Airway epithelial cell (primary cell): ENCODE data around the gene RPUSD1. TPM values are rescaled to one million over a fixed set of nuclear protein-coding genes. Genes with fewer than 3 reads are reported as not detected.

Experiments
- total RNA-seq: library from RNA; depleted of rRNA; stranded (reverse); fragments of >200 nt; gene quantifications from 2 replicates; pipeline ENCODE4 v1.2.3, GENCODE V29; 2015

Gene RPUSD1
- 48.0 and 50.6 TPM in 2 replicates for total RNA-seq

GRCh38 chr16:787978-788398, at the start of gene RPUSD1:
Gene RPUSD1 (minus strand): TSS chr16:788381. CDS start chr16:787737, 644 bp downstream.

GRCh38 chr16:799948-800833, 12.0 kb upstream of the RPUSD1 start, which contains the start of gene GNG13:
Gene GNG13 (minus strand): TSS chr16:800734. CDS start chr16:799077, 1,657 bp downstream.

GRCh38 chr16:788399-789126, 382 bp upstream of the RPUSD1 start, which contains the start of gene CHTF18:
Gene CHTF18 (plus strand): TSS chr16:788620. CDS start chr16:788685, 65 bp downstream.

GRCh38 chr16:760545-761343, 27.4 kb downstream of the RPUSD1 start, which contains the start of gene MSLN:
Gene MSLN (plus strand): TSS chr16:760734. CDS start chr16:762681, 1,947 bp downstream.

GRCh38 chr16:740764-741505, 47.2 kb downstream of the RPUSD1 start, which contains the start of gene CIAO3:
Gene CIAO3 (minus strand): TSS chr16:740997. CDS start chr16:740985, 12 bp downstream.

Other genes starting within 250 kb of the RPUSD1 start
- gene PRR35, start 228.0 kb downstream of the RPUSD1 start, total RNA-seq = not detected in 2 replicates
- gene NHLRC4, start 221.4 kb downstream of the RPUSD1 start, total RNA-seq = 0.28 TPM in 1 of 2 replicates, not detected in the other
- gene PIGQ, start 218.4 kb downstream of the RPUSD1 start, total RNA-seq = 25.6 and 30.4 TPM in 2 replicates
- gene RAB40C, start 198.3 kb downstream of the RPUSD1 start, total RNA-seq = 21.7 and 24.5 TPM in 2 replicates
- gene WFIKKN1, start 157.4 kb downstream of the RPUSD1 start, total RNA-seq = 0.14 and 0.21 TPM in 2 replicates
- gene METTL26, start 152.1 kb downstream of the RPUSD1 start, total RNA-seq = 184 and 265 TPM in 2 replicates
- 51.2 and 60.1 TPM in 2 replicates for gene MCRIP2, start 146.6 kb downstream of the RPUSD1 start, total RNA-seq
- 11.3 and 15.0 TPM in 2 replicates for gene WDR90, start 139.0 kb downstream of the RPUSD1 start, total RNA-seq
- 57.4 and 65.5 TPM in 2 replicates for gene RHOT2, start 120.2 kb downstream of the RPUSD1 start, total RNA-seq
- 3.6 and 4.2 TPM in 2 replicates for gene RHBDL1, start 112.7 kb downstream of the RPUSD1 start, total RNA-seq
- 193 and 214 TPM in 2 replicates for gene STUB1, start 108.0 kb downstream of the RPUSD1 start, total RNA-seq
- gene JMJD8, start 104.0 kb downstream of the RPUSD1 start, total RNA-seq = 41.0 and 56.5 TPM in 2 replicates
- 12.5 and 12.6 TPM in 2 replicates for gene WDR24, start 98.0 kb downstream of the RPUSD1 start, total RNA-seq
- 1.7 and 1.8 TPM in 2 replicates for gene FBXL16, start 82.6 kb downstream of the RPUSD1 start, total RNA-seq
- 132 and 150 TPM in 2 replicates for gene METRN, start 73.3 kb downstream of the RPUSD1 start, total RNA-seq
- gene ANTKMT, start 67.2 kb downstream of the RPUSD1 start, total RNA-seq = 46.1 and 75.9 TPM in 2 replicates
- gene CCDC78, start 61.9 kb downstream of the RPUSD1 start, total RNA-seq = 1.7 and 3.4 TPM in 2 replicates
- gene HAGHL, start 61.3 kb downstream of the RPUSD1 start, total RNA-seq = 13.5 and 21.9 TPM in 2 replicates
- gene CIAO3, start 47.4 kb downstream of the RPUSD1 start, total RNA-seq = 24.1 and 35.5 TPM in 2 replicates
- 11.5 and 12.4 TPM in 2 replicates for gene MSLN, start 27.6 kb downstream of the RPUSD1 start, total RNA-seq
- 24.4 and 24.5 TPM in 2 replicates for gene CHTF18, start 239 bp upstream of the RPUSD1 start, total RNA-seq
- gene GNG13, start 12.4 kb upstream of the RPUSD1 start, total RNA-seq = not detected in 2 replicates
- 3.9 and 8.5 TPM in 2 replicates for gene LMF1, start 182.6 kb upstream of the RPUSD1 start, total RNA-seq
- not detected in 2 replicates for gene SOX8, start 193.4 kb upstream of the RPUSD1 start, total RNA-seq